ENCODE measurements around the gene CDK12.

DNA sequence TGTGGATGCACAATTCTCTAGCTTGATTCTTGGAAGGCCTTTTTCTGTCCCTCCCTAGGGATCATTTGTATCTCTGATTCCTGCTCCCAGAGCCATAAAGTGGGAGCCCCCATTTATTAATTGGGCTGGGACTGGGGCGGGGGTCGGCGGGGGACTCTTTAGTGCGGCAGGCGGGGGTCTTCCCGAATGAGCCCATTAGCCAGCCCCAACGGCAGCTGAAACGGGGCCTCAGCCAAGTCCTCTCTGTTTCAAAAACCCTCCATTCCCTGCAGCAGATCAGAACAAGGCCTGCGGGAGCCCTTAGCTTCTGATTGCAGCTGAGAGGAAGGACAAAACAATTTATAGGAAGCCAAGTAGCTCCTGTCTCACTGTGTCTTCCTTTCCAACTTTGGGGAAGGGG, 79.3 kb downstream of the CDK12 start:
- TF ChIP-seq, protein P1, sequence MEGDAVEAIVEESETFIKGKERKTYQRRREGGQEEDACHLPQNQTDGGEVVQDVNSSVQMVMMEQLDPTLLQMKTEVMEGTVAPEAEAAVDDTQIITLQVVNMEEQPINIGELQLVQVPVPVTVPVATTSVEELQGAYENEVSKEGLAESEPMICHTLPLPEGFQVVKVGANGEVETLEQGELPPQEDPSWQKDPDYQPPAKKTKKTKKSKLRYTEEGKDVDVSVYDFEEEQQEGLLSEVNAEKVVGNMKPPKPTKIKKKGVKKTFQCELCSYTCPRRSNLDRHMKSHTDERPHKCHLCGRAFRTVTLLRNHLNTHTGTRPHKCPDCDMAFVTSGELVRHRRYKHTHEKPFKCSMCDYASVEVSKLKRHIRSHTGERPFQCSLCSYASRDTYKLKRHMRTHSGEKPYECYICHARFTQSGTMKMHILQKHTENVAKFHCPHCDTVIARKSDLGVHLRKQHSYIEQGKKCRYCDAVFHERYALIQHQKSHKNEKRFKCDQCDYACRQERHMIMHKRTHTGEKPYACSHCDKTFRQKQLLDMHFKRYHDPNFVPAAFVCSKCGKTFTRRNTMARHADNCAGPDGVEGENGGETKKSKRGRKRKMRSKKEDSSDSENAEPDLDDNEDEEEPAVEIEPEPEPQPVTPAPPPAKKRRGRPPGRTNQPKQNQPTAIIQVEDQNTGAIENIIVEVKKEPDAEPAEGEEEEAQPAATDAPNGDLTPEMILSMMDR (IDR thresholded peaks at IDR 0.05), result no peak
- TF ChIP-seq POLR2A (IDR thresholded peaks at IDR 0.05), result no peak

All from body of pancreas (tissue), 4 donors.